ENCODE measurements around the gene DNAAF5. TPM values are rescaled to one million over a fixed set of nuclear protein-coding genes. Genes with fewer than 3 reads are reported as not detected.
A peak's percentile ranks its signal among the peaks of the same experiment; 100 is the strongest.

DNAAF5 gene
- total RNA-seq, 1 donor from 2014 or later, result 19.3 TPM

- no peak for DNase-seq (ENCODE audit: low read depth, low spot score)
These were observed 41.1 kb downstream of the DNAAF5 start for GRCh38 chr7:767580-767940.

DNA sequence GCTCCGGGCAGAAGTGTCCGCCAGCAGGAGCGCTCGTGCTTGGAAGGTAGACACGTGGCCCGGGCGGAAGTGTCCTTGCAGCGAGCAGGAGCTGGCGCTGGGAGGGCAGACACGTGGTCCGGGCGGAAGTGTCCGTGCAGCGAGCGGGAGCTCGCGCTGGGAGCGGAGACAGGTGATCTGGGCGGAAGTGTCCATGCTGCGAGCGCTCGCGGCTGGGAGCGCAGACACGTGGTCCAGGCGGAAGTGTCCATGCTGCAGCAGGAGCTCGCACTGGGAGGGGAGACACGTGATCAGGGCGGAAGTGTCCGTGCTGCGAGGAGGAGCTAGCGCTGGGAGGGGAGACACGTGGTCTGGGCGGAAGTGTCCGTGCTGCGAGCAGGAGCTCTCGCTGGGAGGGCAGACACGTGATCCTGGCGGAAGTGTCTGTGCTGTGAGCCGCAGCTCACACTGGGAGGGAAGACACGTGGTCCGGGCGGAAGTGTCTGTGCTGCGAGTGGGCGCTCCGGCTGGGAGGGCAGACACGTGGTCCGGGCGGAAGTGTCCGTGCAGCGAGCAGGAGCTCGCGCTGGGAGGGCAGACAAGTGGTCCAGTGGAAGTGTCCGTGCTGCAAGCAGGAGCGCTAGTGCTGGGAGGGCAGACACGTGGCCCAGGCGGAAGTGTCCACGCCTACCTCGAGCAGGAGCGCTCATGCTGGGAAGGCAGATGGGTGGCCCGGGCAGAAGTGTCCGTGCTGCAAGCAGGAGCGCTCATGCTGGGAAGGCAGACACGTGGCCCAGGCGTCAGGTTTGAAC, 41.6 kb downstream of the DNAAF5 start:
- DNase-seq (ENCODE audit: low read depth, low spot score), result no peak

- DNase-seq (ENCODE audit: low read depth, low spot score), result no peak
These were observed 42.5 kb downstream of the DNAAF5 start for GRCh38 chr7:768881-769504.

- DNase-seq (ENCODE audit: low read depth, low spot score), result no peak
These were observed 43.8 kb downstream of the DNAAF5 start for GRCh38 chr7:770336-770735.

GRCh38 chr7:770741-771166, 44.3 kb downstream of the DNAAF5 start:
- no peak for DNase-seq (ENCODE audit: low read depth, low spot score)

- peak; percentile 33 for DNase-seq (ENCODE audit: low read depth, low spot score)
These were observed 44.9 kb downstream of the DNAAF5 start for GRCh38 chr7:771234-772004.

DNA sequence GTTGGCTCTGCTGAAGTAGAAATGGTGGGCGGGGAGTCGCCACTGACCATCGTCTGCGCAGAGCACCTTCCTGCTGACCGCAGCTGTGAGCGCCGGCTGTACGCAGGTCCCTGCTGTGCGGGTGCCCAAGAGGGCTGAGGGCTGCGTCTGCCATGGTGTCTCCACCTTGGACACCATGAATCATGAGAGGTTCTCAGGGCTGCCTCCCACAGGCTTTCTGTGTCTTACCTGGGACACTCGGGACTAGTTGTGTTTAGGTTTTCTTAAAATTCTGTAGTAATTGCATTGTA, 45.5 kb downstream of the DNAAF5 start:
- DNase-seq (ENCODE audit: low read depth, low spot score), result no peak

- no peak for DNase-seq (ENCODE audit: low read depth, low spot score)
These were observed 45.9 kb downstream of the DNAAF5 start for GRCh38 chr7:772392-772791.

- DNase-seq (ENCODE audit: low read depth, low spot score), result no peak
These were observed 46.5 kb downstream of the DNAAF5 start for GRCh38 chr7:772861-773621.

GRCh38 chr7:773622-773915, 47.1 kb downstream of the DNAAF5 start:
- DNase-seq (ENCODE audit: low read depth, low spot score), result no peak

DNA sequence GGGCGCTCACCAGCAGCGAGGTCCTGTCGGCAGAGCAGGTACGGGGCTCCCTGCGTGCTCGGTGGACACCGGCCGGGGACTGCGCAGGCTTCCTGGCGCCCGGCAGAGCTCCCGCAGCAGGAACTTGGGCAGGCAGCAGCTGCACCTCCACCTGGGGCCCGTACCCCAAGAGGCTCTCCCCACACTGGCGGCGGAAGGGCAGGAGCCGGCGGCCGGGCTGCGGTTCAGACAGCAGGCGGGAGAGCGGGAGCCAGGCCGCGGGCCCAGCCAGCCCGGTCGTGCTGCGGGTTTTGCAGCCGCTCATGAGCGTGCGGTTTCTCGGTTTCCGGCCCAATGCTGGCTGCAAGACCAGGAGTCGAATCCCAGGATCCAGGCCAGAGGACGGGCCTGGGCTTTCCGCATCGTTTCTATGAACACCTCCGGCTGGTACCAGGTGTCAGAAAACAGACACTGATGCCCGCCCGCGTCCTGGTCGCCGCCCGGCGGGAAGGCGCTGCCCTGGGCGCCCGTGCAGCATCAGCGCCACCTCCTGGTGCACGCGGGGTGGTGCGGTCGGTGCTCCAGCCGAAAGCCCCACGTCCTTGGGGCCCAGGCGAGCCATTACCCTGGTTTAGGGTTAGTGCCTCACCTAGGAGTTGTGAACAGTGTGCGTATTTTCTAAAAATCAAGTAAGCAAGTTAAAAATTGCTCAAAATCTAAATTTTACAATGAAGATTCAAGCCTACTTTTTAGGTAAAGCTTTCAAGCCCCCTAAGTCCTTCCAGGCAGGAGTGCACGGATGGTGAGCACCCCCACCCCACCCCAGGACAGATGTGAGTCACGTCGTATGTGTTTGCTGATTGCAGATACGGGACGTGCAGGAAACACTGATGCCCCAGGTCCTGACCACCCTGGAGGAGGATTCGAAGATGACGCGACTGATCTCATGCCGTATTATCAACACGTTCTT, 47.9 kb downstream of the DNAAF5 start:
- DNase-seq (ENCODE audit: low read depth, low spot score), result no peak

DNA sequence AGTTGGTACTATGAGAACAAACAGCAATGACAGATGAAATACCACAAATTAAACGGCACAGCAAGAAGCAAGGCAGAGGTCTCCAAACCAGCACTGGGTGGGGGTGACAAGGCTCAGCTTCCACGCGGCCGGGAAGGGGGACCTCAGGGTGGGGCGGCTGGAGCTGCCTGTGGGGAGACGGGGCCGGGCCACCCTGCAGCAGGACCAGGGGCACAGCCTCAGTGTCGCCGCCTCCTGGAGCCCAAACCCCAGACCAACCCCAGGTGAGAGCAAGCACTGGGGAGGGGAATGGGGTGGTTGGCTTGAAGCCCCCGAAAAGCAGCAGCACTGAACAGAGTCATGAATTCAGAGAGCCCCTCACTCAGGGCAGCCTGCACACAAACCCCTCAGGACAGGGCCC, 49.9 kb downstream of the DNAAF5 start:
- no peak for DNase-seq (ENCODE audit: low read depth, low spot score)

DNA sequence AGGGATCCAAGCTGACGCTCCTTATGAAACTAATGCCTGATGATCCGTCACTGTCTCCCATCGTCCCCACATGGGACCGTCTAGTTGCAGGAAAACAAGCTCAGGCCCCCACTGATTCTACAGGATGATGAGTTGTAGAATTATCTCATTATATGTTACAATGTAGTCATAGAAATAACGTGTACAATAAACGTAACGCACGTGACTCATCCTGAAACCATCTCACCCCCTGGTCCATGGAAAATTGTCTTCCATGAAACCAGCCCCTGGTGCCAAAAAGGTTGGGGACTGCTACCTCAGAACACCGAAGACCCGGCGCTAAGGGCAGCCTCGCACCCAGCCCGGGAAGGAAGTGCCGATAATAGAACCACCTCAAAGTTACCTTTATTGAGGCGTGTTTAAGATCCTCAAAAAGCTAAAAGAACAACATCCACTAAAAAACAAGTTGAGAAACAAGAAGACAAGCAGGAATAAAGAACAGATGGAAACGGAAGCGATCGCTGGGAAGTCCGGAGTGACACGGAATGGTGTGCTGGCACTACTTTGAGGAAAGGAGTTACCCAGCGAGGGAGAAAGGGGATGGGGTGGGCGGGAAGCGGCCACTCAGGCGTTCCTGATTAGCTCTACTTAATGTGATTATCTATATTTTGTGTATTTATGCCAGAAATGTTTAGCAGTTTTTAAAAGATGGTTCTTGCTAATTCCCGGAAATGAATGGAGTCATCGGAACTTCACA, 50.7 kb downstream of the DNAAF5 start:
- DNase-seq (ENCODE audit: low read depth, low spot score), result no peak

DNA sequence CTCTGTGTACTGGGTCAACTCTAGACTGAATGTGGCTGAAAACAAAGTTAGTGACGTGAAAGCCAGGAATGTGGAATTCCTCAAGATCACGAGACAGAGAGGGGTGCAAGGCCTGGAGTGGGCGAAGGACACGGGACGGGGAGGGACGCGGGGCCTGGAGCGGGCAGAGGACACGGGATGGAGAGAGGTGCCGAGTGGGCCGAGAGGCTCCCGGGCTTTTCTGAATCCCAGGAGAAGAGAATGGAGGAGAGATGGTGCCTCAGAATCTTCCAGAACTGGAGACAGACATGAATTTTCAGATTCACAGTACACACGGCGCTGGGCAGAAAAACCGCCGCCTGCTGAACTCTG, 51.2 kb downstream of the DNAAF5 start:
- no peak for DNase-seq (ENCODE audit: low read depth, low spot score)

GRCh38 chr7:778271-778967, 51.9 kb downstream of the DNAAF5 start:
- no peak for DNase-seq (ENCODE audit: low read depth, low spot score)

DNA sequence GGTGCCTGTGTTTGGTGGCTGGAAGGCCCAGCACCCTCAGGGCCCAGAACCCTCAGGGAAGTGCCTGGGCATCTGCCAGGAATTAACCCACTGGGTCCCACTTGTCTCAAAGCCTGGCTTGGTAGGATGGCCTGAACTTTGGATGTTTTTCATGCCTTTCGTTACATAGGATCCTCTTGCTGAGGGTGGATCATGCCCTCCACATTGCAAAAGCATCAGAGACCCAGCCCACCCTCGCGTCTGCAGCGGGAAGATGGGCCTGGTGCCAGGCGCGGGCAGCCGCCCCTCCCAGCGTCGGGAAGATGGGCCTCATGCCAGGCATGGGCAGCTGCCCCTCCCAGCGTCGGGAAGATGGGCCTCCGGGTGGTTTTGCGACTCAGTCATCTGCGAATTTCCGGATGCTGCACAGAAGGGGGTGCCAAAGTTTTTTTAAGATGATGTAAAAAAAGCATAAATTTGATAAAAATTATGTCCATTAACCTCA, 52.5 kb downstream of the DNAAF5 start:
- DNase-seq (ENCODE audit: low read depth, low spot score), result no peak

DNA sequence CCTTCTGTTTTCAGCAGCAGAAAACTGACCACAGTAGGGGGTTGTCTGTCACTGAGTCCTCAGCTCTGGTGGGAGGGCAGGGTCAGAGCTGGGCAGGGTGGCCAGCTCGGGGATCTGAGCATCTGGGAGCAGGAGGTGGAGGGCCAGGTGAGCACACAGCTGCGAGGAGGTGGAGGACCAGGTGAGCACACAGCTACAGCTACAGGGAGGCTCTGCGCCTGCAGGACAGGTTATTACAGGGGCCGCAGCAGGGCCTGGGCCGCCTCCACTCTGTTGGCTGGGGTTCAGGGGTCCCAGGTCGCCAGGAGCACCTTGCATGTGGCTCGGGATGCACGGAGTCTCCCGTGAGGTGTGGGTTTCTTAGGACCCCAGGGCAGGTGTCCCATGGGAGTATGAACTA, 53.0 kb downstream of the DNAAF5 start:
- DNase-seq (ENCODE audit: low read depth, low spot score), result no peak

GRCh38 chr7:780081-780480, 53.6 kb downstream of the DNAAF5 start:
- DNase-seq (ENCODE audit: low read depth, low spot score), result no peak

- DNase-seq (ENCODE audit: low read depth, low spot score), result no peak
These were observed 54.0 kb downstream of the DNAAF5 start for GRCh38 chr7:780516-780915.

Measured in pulmonary artery endothelial cell (primary cell).